GM21526 (cell line): ENCODE measurements around the gene TTL.
"Not testable (repeated sequence)": the region's sequence is repeated elsewhere in the genome, so short reads cannot be mapped to it uniquely, and the experiment has no call there.

ENCODE experiments used
- ATAC-seq: cut with Tn5 transposase; IDR thresholded peaks from one replicate; pipeline ENCODE4 v1.9.1; 2021; ENCODE audit warnings: moderate library complexity; ENCODE audit not compliant: unreplicated experiment, low FRiP score

The TTL gene

GRCh38 chr2:112474844-112475486 lies 7.0 kb upstream of the TTL start:
- no peak for ATAC-seq

DNA sequence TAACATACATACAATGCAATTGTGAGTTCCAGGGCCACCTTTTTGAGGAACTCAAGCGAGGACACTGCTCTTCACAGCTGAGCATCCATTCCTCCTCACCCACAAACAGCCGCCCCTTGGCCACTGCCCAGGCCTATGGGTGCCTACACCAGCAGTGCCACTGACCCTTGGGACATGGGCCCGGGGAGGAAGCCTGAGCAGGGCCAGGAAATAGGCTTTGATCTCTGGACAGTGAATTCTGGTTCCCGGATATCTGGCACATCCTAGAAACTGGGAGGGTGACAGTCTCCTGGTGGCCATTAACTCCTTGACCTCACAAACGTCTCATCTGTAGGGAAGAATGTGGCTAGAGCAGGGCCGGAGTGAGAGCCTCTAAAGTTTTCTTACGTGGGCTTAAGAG lies 5.5 kb upstream of the TTL start:
- no peak for ATAC-seq

- no peak for ATAC-seq
Observed at GRCh38 chr2:112480530-112481049, 1.4 kb upstream of the TTL start.

- peak; percentile 65 for ATAC-seq
Observed at GRCh38 chr2:112481050-112481527, 867 bp upstream of the TTL start.

- no peak for ATAC-seq
Observed at GRCh38 chr2:112482309-112483041, 519 bp downstream of the TTL start.

GRCh38 chr2:112483042-112483473 lies 1.1 kb downstream of the TTL start:
- no peak for ATAC-seq

GRCh38 chr2:112483831-112484230 lies 1.9 kb downstream of the TTL start:
- ATAC-seq: no peak

DNA sequence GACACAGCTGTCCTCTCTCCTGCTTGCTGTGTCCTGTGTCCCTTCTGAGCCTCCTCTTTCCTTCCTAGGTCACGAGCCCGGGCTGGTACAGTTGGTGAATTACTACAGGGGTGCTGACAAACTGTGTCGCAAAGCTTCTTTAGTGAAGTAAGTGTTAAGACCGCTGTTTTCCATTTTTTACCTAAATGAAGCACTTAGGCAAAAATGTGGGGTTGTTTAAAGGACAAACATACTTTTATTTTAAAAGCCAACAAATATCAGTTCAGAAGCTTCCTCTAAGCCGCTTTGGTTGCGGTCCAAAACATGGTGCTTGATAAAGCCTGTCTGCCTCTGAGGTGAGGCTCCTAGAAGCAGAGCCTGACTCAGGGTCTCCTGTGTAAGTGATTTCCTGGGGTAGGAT lies 3.9 kb downstream of the TTL start:
- ATAC-seq: no peak

- no peak for ATAC-seq
Observed at GRCh38 chr2:112486895-112487294, 4.9 kb downstream of the TTL start.

GRCh38 chr2:112487444-112487961 lies 5.5 kb downstream of the TTL start:
- ATAC-seq: no peak

- ATAC-seq: no peak
Observed at GRCh38 chr2:112488201-112488600, 6.2 kb downstream of the TTL start.

DNA sequence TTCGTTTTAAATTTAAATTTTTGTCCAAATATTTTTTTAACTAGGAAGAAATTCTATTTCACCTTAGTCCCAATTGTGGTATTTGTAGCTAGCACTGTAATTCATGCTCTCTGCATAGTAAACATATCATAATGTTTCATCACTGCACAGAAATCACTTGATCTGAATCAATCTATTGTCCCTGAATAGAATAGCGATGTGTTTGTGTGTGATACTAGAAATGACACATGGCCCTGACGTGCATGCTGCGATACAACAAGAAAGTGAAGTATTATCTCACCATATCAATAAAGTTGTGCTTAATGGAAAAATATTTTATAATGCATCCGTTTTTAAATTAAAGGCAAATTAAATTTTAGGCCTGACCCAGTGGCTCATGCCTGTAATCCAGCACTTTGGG lies 10.0 kb downstream of the TTL start:
- ATAC-seq: no peak

DNA sequence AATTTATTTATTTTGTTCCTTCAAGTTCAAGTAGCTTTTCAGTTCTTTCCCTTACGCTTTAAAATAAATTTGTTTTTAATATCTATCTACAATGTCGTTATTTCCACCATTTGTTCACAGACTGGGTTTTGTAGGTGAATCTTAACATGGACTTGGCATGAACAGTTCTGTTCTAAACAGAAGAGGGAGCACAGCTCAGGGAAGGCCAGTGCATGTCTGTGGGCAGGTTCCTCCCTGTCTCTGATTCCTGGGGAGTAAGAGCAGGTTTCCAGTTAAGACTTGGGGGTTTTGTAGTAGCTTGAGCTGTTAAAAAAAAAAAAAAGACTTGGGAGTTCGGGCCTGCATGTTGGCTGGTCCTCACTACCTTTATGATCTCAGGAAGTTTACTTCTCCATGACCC lies 11.1 kb downstream of the TTL start:
- ATAC-seq: no peak

DNA sequence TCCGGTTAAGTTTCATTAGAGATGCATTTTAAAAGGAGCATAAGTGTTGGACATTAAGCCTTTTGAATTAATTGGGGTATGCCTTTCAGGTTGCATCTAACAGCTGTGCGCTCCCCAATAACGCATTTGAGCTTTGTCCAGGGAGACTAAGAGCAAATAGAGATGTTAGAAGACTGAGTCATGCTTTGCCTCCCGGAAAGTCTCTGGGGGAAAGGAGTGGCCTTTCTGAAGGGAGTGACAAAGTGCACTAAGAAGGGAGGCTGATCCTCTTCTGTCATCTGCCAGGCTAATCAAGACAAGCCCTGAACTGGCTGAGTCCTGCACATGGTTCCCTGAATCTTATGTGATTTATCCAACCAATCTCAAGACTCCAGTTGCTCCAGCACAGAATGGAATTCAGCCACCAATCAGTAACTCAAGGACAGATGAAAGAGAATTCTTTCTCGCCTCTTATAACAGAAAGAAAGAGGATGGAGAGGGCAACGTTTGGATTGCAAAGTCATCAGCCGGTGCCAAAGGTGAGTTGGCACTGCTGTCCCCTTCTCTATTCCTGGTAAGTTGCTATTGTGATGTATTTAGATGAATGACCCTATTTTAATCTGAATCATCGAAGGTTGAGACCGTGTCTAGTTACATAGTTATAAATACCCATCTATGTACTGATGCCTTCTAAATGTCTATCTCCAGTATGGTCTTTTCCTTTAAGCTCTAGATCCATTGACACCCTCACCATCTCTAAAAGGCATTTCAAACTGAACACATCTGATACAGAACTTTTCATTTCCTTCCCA lies 12.1 kb downstream of the TTL start:
- ATAC-seq: no peak

GRCh38 chr2:112494828-112495227 lies 12.9 kb downstream of the TTL start:
- ATAC-seq: no peak

DNA sequence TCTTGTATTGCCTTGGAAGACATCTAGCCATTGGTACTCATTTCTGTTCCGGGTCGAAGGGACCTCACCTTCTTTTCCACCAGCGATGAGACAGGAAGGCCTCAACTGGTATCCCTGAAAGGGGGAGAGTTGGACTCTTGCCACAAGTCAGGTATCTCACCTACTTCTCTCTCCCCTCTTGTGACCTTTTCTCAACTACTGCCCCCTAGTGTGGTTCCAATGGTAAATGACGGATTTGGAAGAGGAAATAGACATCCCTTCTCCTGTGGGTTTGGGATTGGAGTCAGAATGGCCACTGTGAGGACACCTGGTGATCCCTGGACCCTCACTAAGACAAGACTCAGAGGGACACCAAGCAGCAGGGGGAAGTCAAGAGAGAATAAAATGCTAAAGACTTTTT lies 13.9 kb downstream of the TTL start:
- ATAC-seq: not testable (repeated sequence)

DNA sequence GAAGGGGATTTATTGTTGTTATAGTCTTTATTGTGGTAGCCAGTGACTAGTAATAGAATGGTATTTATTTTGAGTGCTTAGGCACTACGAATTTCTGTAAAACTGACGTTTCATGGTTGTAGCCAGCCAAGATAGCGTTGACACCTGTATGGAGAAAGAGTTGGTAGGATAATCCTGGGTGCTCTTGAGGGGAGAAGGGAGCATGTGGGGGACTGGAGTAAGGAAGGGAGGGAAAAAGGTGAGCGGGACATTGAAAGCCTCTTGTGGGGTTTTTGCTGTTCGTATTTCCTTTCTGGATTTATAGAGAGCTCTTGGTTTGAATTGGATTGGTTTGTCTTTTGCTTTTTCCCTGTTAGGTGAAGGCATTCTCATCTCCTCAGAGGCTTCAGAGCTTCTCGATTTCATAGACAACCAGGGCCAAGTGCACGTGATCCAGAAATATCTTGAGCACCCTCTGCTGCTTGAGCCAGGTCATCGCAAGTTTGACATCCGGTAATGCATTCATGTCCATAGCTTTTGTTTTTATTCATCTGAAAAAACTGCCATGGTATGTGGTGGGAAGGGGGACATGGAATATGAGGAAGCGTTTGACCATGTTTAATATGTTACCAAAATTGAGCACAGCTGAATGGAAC lies 19.0 kb downstream of the TTL start:
- ATAC-seq: not testable (repeated sequence)

DNA sequence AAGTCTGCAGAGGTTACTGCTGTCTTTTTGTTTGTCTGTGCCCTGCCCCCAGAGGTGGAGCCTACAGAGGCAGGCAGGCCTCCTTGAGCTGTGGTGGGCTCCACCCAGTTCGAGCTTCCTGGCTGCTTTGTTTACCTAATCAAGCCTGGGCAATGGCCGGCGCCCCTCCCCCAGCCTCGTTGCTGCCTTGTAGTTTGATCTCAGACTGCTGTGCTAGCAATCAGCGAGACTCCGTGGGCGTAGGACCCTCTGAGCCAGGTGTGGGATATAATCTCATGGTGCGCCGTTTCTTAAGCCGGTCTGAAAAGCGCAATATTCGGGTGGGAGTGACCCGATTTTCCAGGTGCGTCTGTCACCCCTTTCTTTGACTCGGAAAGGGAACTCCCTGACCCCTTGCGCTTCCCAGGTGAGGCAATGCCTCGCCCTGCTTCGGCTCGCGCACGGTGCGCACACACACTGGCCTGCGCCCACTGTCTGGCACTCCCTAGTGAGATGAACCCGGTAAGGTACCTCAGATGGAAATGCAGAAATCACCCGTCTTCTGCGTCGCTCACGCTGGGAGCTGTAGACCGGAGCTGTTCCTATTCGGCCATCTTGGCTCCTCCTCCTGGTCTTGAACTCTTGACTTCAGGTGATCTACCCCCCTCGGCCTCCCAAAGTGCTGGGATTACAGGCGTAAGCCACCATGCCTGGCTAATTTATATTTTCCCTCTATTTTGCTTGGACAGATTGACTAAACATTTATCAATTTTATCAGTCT lies 27.5 kb downstream of the TTL start:
- ATAC-seq: not testable (repeated sequence)

DNA sequence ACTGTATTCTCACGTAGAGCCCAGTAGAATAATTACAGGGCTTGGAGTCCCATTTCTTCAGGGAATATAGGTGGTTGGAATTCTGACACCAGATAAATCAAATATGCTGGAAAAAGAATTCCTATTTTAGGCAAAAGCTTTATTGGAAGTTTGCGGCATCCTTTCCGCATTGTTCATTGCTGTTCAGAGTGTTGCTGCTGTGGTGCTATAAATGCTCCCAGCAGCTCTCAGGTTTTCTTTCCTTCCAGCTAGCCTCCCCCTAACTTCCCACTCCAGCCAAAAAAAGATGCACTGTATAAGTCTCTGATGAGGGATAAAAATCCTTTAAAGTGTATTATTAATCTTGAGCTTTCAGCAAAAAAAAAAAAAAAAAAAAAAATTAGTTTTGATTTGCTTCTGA lies 34.8 kb downstream of the TTL start:
- no peak for ATAC-seq

- ATAC-seq: no peak
Observed at GRCh38 chr2:112518807-112519206, 36.9 kb downstream of the TTL start.
